ENCODE data around the gene TRIM34. TPM values are rescaled to one million over a fixed set of nuclear protein-coding genes. Genes with fewer than 3 reads are reported as not detected.
"Not testable (repeated sequence)": the region's sequence is repeated elsewhere in the genome, so short reads cannot be mapped to it uniquely, and the experiment has no call there.

The TRIM34 gene
- total RNA-seq, 1 experiment from 2014 or later, result 1.4 TPM

GRCh38 chr11:5686426-5686825, 61.6 kb downstream of the TRIM34 start:
- no peaks in the 10 kb centered on the region; the same call in 1 of the 2 replicates for H3K36me3 ChIP-seq (replicated peaks; ENCODE audit: control insufficient read depth, insufficient read depth, low read length)
- H3K4me3 ChIP-seq (ENCODE audit: insufficient read depth, low read depth, low read length), result no peak overlapping the region
- H3K27me3 ChIP-seq (ENCODE audit: control insufficient read depth, insufficient read depth, low read length), result no peaks in the 10 kb centered on the region
- no peak for DNase-seq

- DNase-seq, result no peak
- no peaks in the 10 kb centered on the region for H3K27me3 ChIP-seq (ENCODE audit: control insufficient read depth, insufficient read depth, low read length)
- H3K36me3 ChIP-seq (replicated peaks; ENCODE audit: control insufficient read depth, insufficient read depth, low read length), result no peaks in the 10 kb centered on the region; the same call in 1 of the 2 replicates
- H3K4me3 ChIP-seq (ENCODE audit: insufficient read depth, low read depth, low read length), result no peak overlapping the region
Observed at GRCh38 chr11:5688482-5688881, 63.7 kb downstream of the TRIM34 start.

- Histone ChIP-seq H3K36me3 (replicated peaks; ENCODE audit: control insufficient read depth, insufficient read depth, low read length) (no peaks in the 10 kb centered on the region; the same call in 1 of the 2 replicates), H3K4me3 (ENCODE audit: insufficient read depth, low read depth, low read length) (peak within 1 kb of the TSS; percentile 19; the same call in 1 of the 2 replicates), H3K27me3 (ENCODE audit: control insufficient read depth, insufficient read depth, low read length) (no peaks in the 10 kb centered on the region)
- DNase-seq, result peak; percentile 61
Observed at GRCh38 chr11:5689551-5689983, 64.8 kb downstream of the TRIM34 start, which contains the start of gene TRIM22. TSS of gene TRIM22 (plus strand) at chr11:5689790. CDS start at chr11:5696233, 6,443 bp downstream.

- H3K4me3 ChIP-seq (ENCODE audit: insufficient read depth, low read depth, low read length), result peak overlapping the region; percentile 19; the same call in 1 of the 2 replicates
- H3K36me3 ChIP-seq (replicated peaks; ENCODE audit: control insufficient read depth, insufficient read depth, low read length), result no peaks in the 10 kb centered on the region; the same call in 1 of the 2 replicates
- DNase-seq, result no peak
- H3K27me3 ChIP-seq (ENCODE audit: control insufficient read depth, insufficient read depth, low read length), result no peaks in the 10 kb centered on the region
Observed at GRCh38 chr11:5690216-5690615, 65.4 kb downstream of the TRIM34 start.

GRCh38 chr11:5690736-5691135, 65.9 kb downstream of the TRIM34 start:
- H3K27me3 ChIP-seq (ENCODE audit: control insufficient read depth, insufficient read depth, low read length), result no peaks in the 10 kb centered on the region
- no peak for DNase-seq
- no peaks in the 10 kb centered on the region; the same call in none of the 2 replicates for H3K36me3 ChIP-seq (replicated peaks; ENCODE audit: control insufficient read depth, insufficient read depth, low read length)
- H3K4me3 ChIP-seq (ENCODE audit: insufficient read depth, low read depth, low read length), result no peak overlapping the region

- DNase-seq; H3K4me3 ChIP-seq (ENCODE audit: insufficient read depth, low read depth, low read length): not testable (repeated sequence)
Observed at GRCh38 chr11:5691238-5691963, 66.6 kb downstream of the TRIM34 start.

GRCh38 chr11:5691964-5692361, 67.2 kb downstream of the TRIM34 start:
- no peak overlapping the region for H3K4me3 ChIP-seq (ENCODE audit: insufficient read depth, low read depth, low read length)
- peaks cover 6% of the 10 kb centered on the region for H3K36me3 ChIP-seq (replicated peaks; ENCODE audit: control insufficient read depth, insufficient read depth, low read length)
- no peak for DNase-seq
- H3K27me3 ChIP-seq (ENCODE audit: control insufficient read depth, insufficient read depth, low read length), result no peaks in the 10 kb centered on the region

More at GRCh38 chr11:5691238-5691963, 66.6 kb downstream of the TRIM34 start:
- not testable (repeated sequence) for H3K27me3 ChIP-seq (ENCODE audit: control insufficient read depth, insufficient read depth, low read length); H3K36me3 ChIP-seq (replicated peaks; ENCODE audit: control insufficient read depth, insufficient read depth, low read length)

Other genes starting within 250 kb of the TRIM34 start
- gene OR51M1, start 241.2 kb upstream of the TRIM34 start, total RNA-seq (2014; rRNA removed; shearing (Covaris generic)), result not detected in 2 replicates
- gene OR51Q1, start 202.9 kb upstream of the TRIM34 start, total RNA-seq (2014; rRNA removed; shearing (Covaris generic)), result not detected in 2 replicates
- not detected in 2 replicates for gene OR51I1, start 183.5 kb upstream of the TRIM34 start, total RNA-seq (2014; rRNA removed; shearing (Covaris generic))
- gene OR51I2, start 175.7 kb upstream of the TRIM34 start, total RNA-seq (2014; rRNA removed; shearing (Covaris generic)), result not detected in 2 replicates
- gene OR52D1, start 136.3 kb upstream of the TRIM34 start, total RNA-seq (2014; rRNA removed; shearing (Covaris generic)), result not detected in 2 replicates
- gene UBQLN3, start 115.0 kb upstream of the TRIM34 start, total RNA-seq (2014; rRNA removed; shearing (Covaris generic)), result not detected in 2 replicates
- gene UBQLNL, start 108.3 kb upstream of the TRIM34 start, total RNA-seq (2014; rRNA removed; shearing (Covaris generic)), result not detected in 2 replicates
- gene OR52H1, start 76.5 kb upstream of the TRIM34 start, total RNA-seq (2014; rRNA removed; shearing (Covaris generic)), result 0.30 TPM in 1 of 2 replicates, not detected in the other
- not detected in 2 replicates for gene OR52B6, start 44.1 kb upstream of the TRIM34 start, total RNA-seq (2014; rRNA removed; shearing (Covaris generic))
- 27.4 and 40.6 TPM in 2 replicates for gene TRIM6, start 28.4 kb upstream of the TRIM34 start, total RNA-seq (2014; rRNA removed; shearing (Covaris generic))
- 12.3 and 20.8 TPM in 2 replicates for gene TRIM5, start 60.1 kb downstream of the TRIM34 start, total RNA-seq (2014; rRNA removed; shearing (Covaris generic))
- gene TRIM22, start 64.8 kb downstream of the TRIM34 start, total RNA-seq (2014; rRNA removed; shearing (Covaris generic)), result 2.6 and 3.0 TPM in 2 replicates
- gene OR56B1, start 111.4 kb downstream of the TRIM34 start, total RNA-seq (2014; rRNA removed; shearing (Covaris generic)), result not detected in 2 replicates
- gene OR52N4, start 129.2 kb downstream of the TRIM34 start, total RNA-seq (2014; rRNA removed; shearing (Covaris generic)), result not detected in 2 replicates
- 0.07 TPM in 1 of 2 replicates, not detected in the other for gene OR52N5, start 158.4 kb downstream of the TRIM34 start, total RNA-seq (2014; rRNA removed; shearing (Covaris generic))
- not detected in 2 replicates for gene OR52N1, start 166.3 kb downstream of the TRIM34 start, total RNA-seq (2014; rRNA removed; shearing (Covaris generic))
- gene OR52N2, start 183.9 kb downstream of the TRIM34 start, total RNA-seq (2014; rRNA removed; shearing (Covaris generic)), result not detected in 2 replicates
- not detected in 2 replicates for gene OR52E6, start 216.9 kb downstream of the TRIM34 start, total RNA-seq (2014; rRNA removed; shearing (Covaris generic))
- not detected in 2 replicates for gene OR52E8, start 232.7 kb downstream of the TRIM34 start, total RNA-seq (2014; rRNA removed; shearing (Covaris generic))